HepG2 (cell line): ENCODE results near the gene DENND4B. TPM values are rescaled to one million over a fixed set of nuclear protein-coding genes. Genes with fewer than 3 reads are reported as not detected.
A peak's percentile ranks its signal among the peaks of the same experiment; 100 is the strongest.

Experiments
- ATAC-seq: fragments of 200-7000 bp; cut with Tn5 transposase; 3 replicates; pipeline ENCODE4 v1.9.1; 2020; ENCODE audit warnings: mild to moderate bottlenecking, moderate library complexity
- BruUV-seq: library from RNA; stranded (reverse); fragments of 400-500 nt; replicated peaks from 2 replicates; lab custom pipeline; 2021; lab: Mats Ljungman, UMichigan
- CTCF ChIA-PET: fragments of 300-600 bp; formaldehyde crosslinking; extraction: SDS; loops from one replicate; lab custom pipeline; 2021; ENCODE audit warnings: low total read pairs, inconsistent platforms, low intra/inter-chr PET ratio; lab: Yijun Ruan, JAX
- POLR2A ChIA-PET: fragments of 350-600 bp; sonication (Branson Sonifier 250); formaldehyde crosslinking; loops from one replicate; lab custom pipeline; 2020; ENCODE audit warnings: antibody characterized with exemption, inconsistent platforms; lab: Yijun Ruan, JAX
- DNase-seq: peaks from one replicate; pipeline ENCODE4 v3.0.0-alpha.2; 2015; ENCODE audit warnings: low spot score
- FAIRE-seq: peaks from 3 replicates; lab custom pipeline; 2011; peaks lifted over from hg19 to GRCh38; lab: Jason Lieb, UNC
- H2AFZ ChIP-seq: one replicate; pipeline ENCODE4 v1.6.1; 2011; ENCODE audit warnings: low read length, inconsistent platforms
- H3K27ac ChIP-seq: fragments of 300-600 bp; 3 replicates; pipeline ENCODE4 v1.8.0; 2011; ENCODE audit warnings: mixed run types, mild to moderate bottlenecking, mixed read lengths, low read length, inconsistent platforms; ENCODE audit not compliant: insufficient read depth; ENCODE audit errors: extremely low read length
- H3K27me3 ChIP-seq, 2 experiments: fragments of 200-600 bp in 1 of 2; 2 replicates in 1 of 2; 3 replicates in 1 of 2; pipeline versions ENCODE4 v1.6.0 to v1.8.0; 2011; ENCODE audit warnings: low read length in 2 of 2, mild to moderate bottlenecking in 2 of 2, moderate library complexity in 2 of 2, inconsistent platforms in 1 of 2; ENCODE audit not compliant: insufficient read depth in 2 of 2, control insufficient read depth in 1 of 2
- H3K36me3 ChIP-seq, 2 experiments: fragments of 200-600 bp in 1 of 2; replicated peaks in 1 of 2; 2 replicates in 1 of 2; 3 replicates in 1 of 2; pipeline versions ENCODE4 v1.5.1 to v1.8.0; 2011; ENCODE audit warnings: low read length in 2 of 2, inconsistent platforms in 1 of 2; ENCODE audit not compliant: insufficient read depth in 2 of 2, control insufficient read depth in 1 of 2
- H3K4me1 ChIP-seq: 2 replicates; pipeline ENCODE4 v1.5.1; 2012; ENCODE audit warnings: low read length, inconsistent platforms; ENCODE audit not compliant: insufficient read depth
- H3K4me2 ChIP-seq: 2 replicates; pipeline ENCODE4 v1.6.0; 2011; ENCODE audit warnings: low read depth, low read length, inconsistent platforms
- H3K4me3 ChIP-seq, 3 experiments: fragments of 200-600 bp in 1 of 3; sonication (generic), shearing (Covaris generic) in 1 of 3; replicated peaks in 1 of 3; 2 replicates each; pipeline ENCODE4 v1.5.1; 2011 to 2016; ENCODE audit warnings: low read length in 3 of 3, inconsistent platforms in 2 of 3, low read depth in 2 of 3, mild to moderate bottlenecking in 2 of 3, control low read depth in 1 of 3, mixed read lengths in 1 of 3; ENCODE audit not compliant: insufficient read depth in 1 of 3
- H3K79me2 ChIP-seq: one replicate; pipeline ENCODE4 v1.6.1; 2011; ENCODE audit warnings: low read length, inconsistent platforms; ENCODE audit not compliant: insufficient read depth
- H3K9ac ChIP-seq: 2 replicates; pipeline ENCODE4 v1.6.0; 2011; ENCODE audit warnings: mild to moderate bottlenecking, low read depth, low read length, inconsistent platforms; ENCODE audit not compliant: insufficient read depth
- H3K9me3 ChIP-seq: 2 replicates; pipeline ENCODE4 v1.5.1; 2012; ENCODE audit warnings: mild to moderate bottlenecking, low read length
- H4K20me1 ChIP-seq: 2 replicates; pipeline ENCODE4 v1.6.0; 2011; ENCODE audit warnings: inconsistent platforms, mild to moderate bottlenecking, low read length, moderate library complexity; ENCODE audit not compliant: insufficient read depth
- CCAR2 ChIP-seq: fragments of 200-400 bp; formaldehyde crosslinking; optimal IDR thresholded peaks from 2 replicates; pipeline ENCODE3; 2018; ENCODE audit warnings: low read depth, mild to moderate bottlenecking, low read length, moderate library complexity
- CEBPB ChIP-seq: IDR thresholded peaks from 2 replicates; pipeline ENCODE4 v1.6.1; 2011; ENCODE audit warnings: low read depth, low read length, improper control_type of control experiment, borderline replicate concordance
- JUND ChIP-seq: sonication (generic); formaldehyde crosslinking; IDR thresholded peaks from 2 replicates; pipeline ENCODE4 v1.8.0; 2022; ENCODE audit warnings: mild to moderate bottlenecking, missing genetic modification reagents
- RAD21 ChIP-seq: fragments of 450-650 bp; formaldehyde crosslinking; IDR thresholded peaks from 2 replicates; pipeline ENCODE4 v1.5.0; 2020; ENCODE audit warnings: mild to moderate bottlenecking
- RARG ChIP-seq: sonication (generic); formaldehyde crosslinking; IDR thresholded peaks from 2 replicates; pipeline ENCODE4 v1.4.0; 2020; ENCODE audit warnings: low read depth, mild to moderate bottlenecking, missing genetic modification reagents
- REL ChIP-seq: sonication (generic); formaldehyde crosslinking; conservative IDR thresholded peaks from 2 replicates; pipeline ENCODE4 v1.8.0; 2022; ENCODE audit warnings: mild to moderate bottlenecking, missing genetic modification reagents, moderate library complexity
- RFX3 ChIP-seq: IDR thresholded peaks from 2 replicates; pipeline ENCODE4 v1.6.1; 2016; ENCODE audit warnings: missing biosample characterization, missing genetic modification reagents
- ZFY ChIP-seq: sonication (generic); formaldehyde crosslinking; IDR thresholded peaks from 2 replicates; pipeline ENCODE4 v1.4.0; 2020; ENCODE audit warnings: missing genetic modification reagents
- ZNF704 ChIP-seq: sonication (generic); formaldehyde crosslinking; IDR thresholded peaks from 2 replicates; pipeline ENCODE4 v1.8.1; 2023; ENCODE audit warnings: mild to moderate bottlenecking, inconsistent platforms, moderate library complexity, missing genetic modification reagents, borderline replicate concordance
- ZNF788 ChIP-seq: sonication (generic); formaldehyde crosslinking; IDR thresholded peaks from 2 replicates; pipeline ENCODE4 v1.5.0; 2020; ENCODE audit warnings: mild to moderate bottlenecking, missing genetic modification reagents, borderline replicate concordance
- WGBS: methylation state at CpG from one replicate; pipeline ENCODE4 v1.1.6; 2017; ENCODE audit warnings: low lambda C conversion rate; 5-methylcytosine and 5-hydroxymethylcytosine counted together
- in situ Hi-C: cut with HindIII; loops from 2 replicates; pipeline ENCODE4 v1.10.0; 2017; ENCODE audit warnings: low pct_unique_long_range_greater_than_20kb; ENCODE audit not compliant: extremely low pct_ligation_motif_present
- intact Hi-C: fragments of 100-400 bp; cut with micrococcal nuclease; formaldehyde crosslinking; loops from one replicate; pipeline ENCODE4 v1.10.0; 2022; ENCODE audit not compliant: unreplicated experiment
- polyA plus RNA-seq, 8 experiments: library from polyadenylated mRNA; depleted of rRNA in 3 of 8; stranded (reverse) in 7 of 8; unstranded in 1 of 8; fragments of >200 nt; fragmentation: Illumina TruSeq in 4 of 8; extraction: Trizol in 4 of 8; gene quantifications; 2 replicates each; pipeline versions ENCODE4 v1.2.1 to v1.2.3, GENCODE V29; 2011 to 2016; ENCODE audit warnings: low read depth in 4 of 8, missing spikeins in 1 of 8, mixed read lengths in 1 of 8; ENCODE audit not compliant: insufficient read depth in 1 of 8
- total RNA-seq, 5 experiments: library from RNA; depleted of rRNA; stranded (reverse); fragments of >200 nt; fragmentation: Illumina TruSeq; extraction: Trizol; gene quantifications; 2 replicates each; pipeline ENCODE4 v1.2.3, GENCODE V29; 2016; ENCODE audit warnings: low read depth in 1 of 5
- TF ChIP-seq, protein P1 (sequence below): sonication (generic); formaldehyde crosslinking; IDR thresholded peaks from 2 replicates; pipeline ENCODE4 v1.5.0; 2020; ENCODE audit warnings: missing genetic modification reagents
- TF ChIP-seq, protein P2 (sequence below): sonication (generic); formaldehyde crosslinking; IDR thresholded peaks from 2 replicates; pipeline ENCODE4 v1.4.0; 2020; ENCODE audit warnings: missing genetic modification reagents, mild to moderate bottlenecking, borderline replicate concordance
- TF ChIP-seq, protein P3 (sequence below): sonication (generic); formaldehyde crosslinking; IDR thresholded peaks from 2 replicates; pipeline ENCODE4 v1.4.0; 2020; ENCODE audit warnings: missing genetic modification reagents

The DENND4B gene
- total and polyA plus RNA-seq, 2 of the 13 experiments (the other 11 are each of a cell fraction or from before 2014, with no cell fraction given): 15.1 to 20.3 TPM

DNA sequence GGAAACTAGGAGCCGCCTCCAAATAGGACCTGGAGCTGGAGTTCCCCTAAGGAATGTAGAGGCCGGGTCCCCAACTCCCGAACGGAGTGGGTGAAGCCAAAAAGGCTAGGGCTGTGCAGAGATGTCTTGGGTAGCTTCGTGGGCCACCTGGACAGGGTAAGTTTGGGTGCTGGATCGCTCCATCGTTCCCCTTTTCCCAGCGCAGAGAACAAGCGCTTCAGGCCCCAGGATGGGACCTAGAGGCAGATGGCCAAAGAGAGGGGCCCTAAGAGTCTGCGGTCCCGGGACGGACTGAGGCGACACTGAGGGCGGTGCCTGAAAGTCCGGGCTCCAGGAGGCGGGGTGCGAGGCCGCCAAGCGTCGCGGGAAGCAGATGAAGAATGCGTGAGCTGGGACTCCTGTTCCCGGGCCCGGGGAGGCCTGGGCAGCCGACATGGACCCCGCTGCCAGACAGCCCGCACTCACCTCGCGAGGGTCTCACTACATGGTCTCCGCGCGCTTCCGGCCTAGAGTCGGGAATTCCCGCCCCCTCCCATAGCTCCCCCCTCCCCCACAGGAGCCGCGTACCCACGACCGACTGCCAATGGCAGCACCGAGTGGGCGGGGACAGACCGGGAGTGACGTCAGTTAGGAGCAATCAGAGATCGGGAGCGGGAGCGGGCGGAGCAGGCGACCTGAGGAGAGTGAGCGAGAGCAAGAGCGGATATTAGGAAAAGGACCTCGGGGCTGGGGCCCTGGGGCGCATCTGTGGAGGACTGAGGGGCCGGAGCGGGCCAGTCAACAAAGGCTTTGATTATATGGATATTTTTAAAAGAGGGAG lies 16.7 kb upstream of the DENND4B start, which contains the start of gene SLC39A1:
SLC39A1 (minus strand) TSS at position 508 of the 820 bp plus-strand sequence. CDS start 822 bp downstream, outside the sequence.
- Histone ChIP-seq H4K20me1 (no peaks in the 10 kb centered on the region), H3K27me3 (no peaks in the 10 kb centered on the region; a peak in 1 of 5 replicates), H3K79me2 (peaks cover 27% of the 10 kb centered on the region), H3K27ac (peak within 1 kb of the TSS; percentile 79), H3K9me3 (no peaks in the 10 kb centered on the region), H3K36me3 (peaks cover 0 to 13% of the 10 kb centered on the region in 2 experiments; a peak in 1 of 5 replicates), H3K4me1 (peaks cover 45% of the 10 kb centered on the region), H3K4me3 (peak within 1 kb of the TSS; percentile 85 to 92 (median 90)), H3K9ac (peak within 1 kb of the TSS; percentile 89), H3K4me2 (peak within 1 kb of the TSS; percentile 98), H2AFZ (no peak within 1 kb of the TSS)
- DNase-seq (peak; percentile 93), ATAC-seq (peak; percentile 69), FAIRE-seq (peak; percentile 71)
- intact Hi-C loops: no loop called here
- 0% methylated on average over 23 of the region's 54 CpGs for WGBS
- CTCF ChIA-PET: no interaction called here
- TSS peak; percentile 48 for BruUV-seq
- in situ Hi-C loops: no loop called here
- POLR2A ChIA-PET: interaction anchor here (0.8 to 10.0 kb wide), 11 partner anchors 10 to 292 kb away, joined by 3 to 209 read pairs (median 16); partner anchors contain the start of genes DENND4B, GATAD2B, ILF2 and JTB
- TF ChIP-seq, protein P1, sequence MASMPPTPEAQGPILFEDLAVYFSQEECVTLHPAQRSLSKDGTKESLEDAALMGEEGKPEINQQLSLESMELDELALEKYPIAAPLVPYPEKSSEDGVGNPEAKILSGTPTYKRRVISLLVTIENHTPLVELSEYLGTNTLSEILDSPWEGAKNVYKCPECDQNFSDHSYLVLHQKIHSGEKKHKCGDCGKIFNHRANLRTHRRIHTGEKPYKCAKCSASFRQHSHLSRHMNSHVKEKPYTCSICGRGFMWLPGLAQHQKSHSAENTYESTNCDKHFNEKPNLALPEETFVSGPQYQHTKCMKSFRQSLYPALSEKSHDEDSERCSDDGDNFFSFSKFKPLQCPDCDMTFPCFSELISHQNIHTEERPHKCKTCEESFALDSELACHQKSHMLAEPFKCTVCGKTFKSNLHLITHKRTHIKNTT (CRISPR knock-in tag): no peak
- TF ChIP-seq, protein P2, sequence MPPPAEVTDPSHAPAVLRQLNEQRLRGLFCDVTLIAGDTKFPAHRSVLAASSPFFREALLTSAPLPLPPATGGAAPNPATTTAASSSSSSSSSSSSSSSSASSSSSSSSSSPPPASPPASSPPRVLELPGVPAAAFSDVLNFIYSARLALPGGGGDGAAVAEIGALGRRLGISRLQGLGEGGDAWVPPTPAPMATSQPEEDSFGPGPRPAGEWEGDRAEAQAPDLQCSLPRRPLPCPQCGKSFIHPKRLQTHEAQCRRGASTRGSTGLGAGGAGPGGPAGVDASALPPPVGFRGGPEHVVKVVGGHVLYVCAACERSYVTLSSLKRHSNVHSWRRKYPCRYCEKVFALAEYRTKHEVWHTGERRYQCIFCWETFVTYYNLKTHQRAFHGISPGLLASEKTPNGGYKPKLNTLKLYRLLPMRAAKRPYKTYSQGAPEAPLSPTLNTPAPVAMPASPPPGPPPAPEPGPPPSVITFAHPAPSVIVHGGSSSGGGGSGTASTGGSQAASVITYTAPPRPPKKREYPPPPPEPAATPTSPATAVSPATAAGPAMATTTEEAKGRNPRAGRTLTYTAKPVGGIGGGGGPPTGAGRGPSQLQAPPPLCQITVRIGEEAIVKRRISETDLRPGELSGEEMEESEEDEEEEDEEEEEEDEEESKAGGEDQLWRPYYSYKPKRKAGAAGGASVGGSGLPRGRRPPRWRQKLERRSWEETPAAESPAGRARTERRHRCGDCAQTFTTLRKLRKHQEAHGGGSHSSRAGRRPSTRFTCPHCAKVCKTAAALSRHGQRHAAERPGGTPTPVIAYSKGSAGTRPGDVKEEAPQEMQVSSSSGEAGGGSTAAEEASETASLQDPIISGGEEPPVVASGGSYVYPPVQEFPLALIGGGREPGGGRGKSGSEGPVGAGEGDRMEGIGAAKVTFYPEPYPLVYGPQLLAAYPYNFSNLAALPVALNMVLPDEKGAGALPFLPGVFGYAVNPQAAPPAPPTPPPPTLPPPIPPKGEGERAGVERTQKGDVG: no peak
- TF ChIP-seq RARG: no peak
- TF ChIP-seq, protein P3, sequence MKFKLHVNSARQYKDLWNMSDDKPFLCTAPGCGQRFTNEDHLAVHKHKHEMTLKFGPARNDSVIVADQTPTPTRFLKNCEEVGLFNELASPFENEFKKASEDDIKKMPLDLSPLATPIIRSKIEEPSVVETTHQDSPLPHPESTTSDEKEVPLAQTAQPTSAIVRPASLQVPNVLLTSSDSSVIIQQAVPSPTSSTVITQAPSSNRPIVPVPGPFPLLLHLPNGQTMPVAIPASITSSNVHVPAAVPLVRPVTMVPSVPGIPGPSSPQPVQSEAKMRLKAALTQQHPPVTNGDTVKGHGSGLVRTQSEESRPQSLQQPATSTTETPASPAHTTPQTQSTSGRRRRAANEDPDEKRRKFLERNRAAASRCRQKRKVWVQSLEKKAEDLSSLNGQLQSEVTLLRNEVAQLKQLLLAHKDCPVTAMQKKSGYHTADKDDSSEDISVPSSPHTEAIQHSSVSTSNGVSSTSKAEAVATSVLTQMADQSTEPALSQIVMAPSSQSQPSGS (CRISPR knock-in tag): peak; percentile 86; the same call in 1 of the 2 replicates
- no peak for TF ChIP-seq CCAR2
- no peak for TF ChIP-seq ZNF704 (CRISPR knock-in tag)
- TF ChIP-seq JUND (CRISPR knock-in tag): 0 out of 2 replicates have a peak, but pooled peaks have one; percentile 45
- 0 out of 2 replicates have a peak, but pooled peaks have one; percentile 35 for TF ChIP-seq ZNF788 (CRISPR knock-in tag)
- TF ChIP-seq REL (CRISPR knock-in tag): no peak
- peak; percentile 86 for TF ChIP-seq ZFY
- no peak for TF ChIP-seq RFX3 (CRISPR knock-in tag)
- TF ChIP-seq CEBPB: no peak
- TF ChIP-seq RAD21 (CRISPR knock-in tag): peak; percentile 15; the same call in 1 of the 2 replicates
